CD4-positive, alpha-beta T cell treated with Interleukin-15 for 1 hour (primary cell): ENCODE data around the gene RELA.
A peak's percentile ranks its signal among the peaks of the same experiment; 100 is the strongest.
"Not testable (repeated sequence)": the region's sequence is repeated elsewhere in the genome, so short reads cannot be mapped to it uniquely, and the experiment has no call there.

Experiments used
- DNase-seq: peaks from one replicate; pipeline ENCODE4 v3.0.0-alpha.2; 2020

The RELA gene

GRCh38 chr11:65662799-65663638, at the start of gene RELA:
RELA (minus strand) TSS chr11:65662916; CDS start chr11:65662832, 84 bp downstream.
- peak; percentile 94 for DNase-seq

GRCh38 chr11:65711785-65712632, 49.3 kb upstream of the RELA start, which contains the start of gene KAT5:
KAT5 (plus strand) TSS chr11:65712252; CDS start chr11:65712268, 16 bp downstream.
- DNase-seq: peak; percentile 98

DNA sequence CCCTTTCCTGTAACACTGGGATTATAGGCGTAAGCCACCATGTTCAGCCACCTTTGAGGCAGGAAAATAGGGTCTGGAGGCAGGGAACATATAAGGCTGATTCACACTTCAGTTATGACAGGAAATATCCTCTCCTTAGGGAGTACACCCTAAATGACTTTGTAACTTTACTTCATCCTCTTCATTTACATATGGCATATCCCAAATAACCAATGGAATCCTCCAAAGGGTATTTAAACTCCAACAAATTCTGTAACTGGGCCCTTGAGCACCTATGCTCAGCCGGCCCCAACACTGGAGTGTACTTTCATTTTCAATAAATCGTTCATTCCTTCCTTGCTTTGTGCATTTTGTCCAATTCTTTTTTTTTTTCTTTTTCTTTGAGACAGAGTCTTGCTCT, 47.7 kb upstream of the RELA start:
- DNase-seq: no peak

GRCh38 chr11:65709661-65710060, 46.9 kb upstream of the RELA start:
- DNase-seq: no peak

- DNase-seq: no peak
Observed at GRCh38 chr11:65708451-65708850, 45.7 kb upstream of the RELA start.

GRCh38 chr11:65707002-65707401, 44.3 kb upstream of the RELA start:
- DNase-seq: not testable (repeated sequence)

- peak; percentile 85 for DNase-seq
Observed at GRCh38 chr11:65706303-65706763, 43.6 kb upstream of the RELA start.

DNA sequence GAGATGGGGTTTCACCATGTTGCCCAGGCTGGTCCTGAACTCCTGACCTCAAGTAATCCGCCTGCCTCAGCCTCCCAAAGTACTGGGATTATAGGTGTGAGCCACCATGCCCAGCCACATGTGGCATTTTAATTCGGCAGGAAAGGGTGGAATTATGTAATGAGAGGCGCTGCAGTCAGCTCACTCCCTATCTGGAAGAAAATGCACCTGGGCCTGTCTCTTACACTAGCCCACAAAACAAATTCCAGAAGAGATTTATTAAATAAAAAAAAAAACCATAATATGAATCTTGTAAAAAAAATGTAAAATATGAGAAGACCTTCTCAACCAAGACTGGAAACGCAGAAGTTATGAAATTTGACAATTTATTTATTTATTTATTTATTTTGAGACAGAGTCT, 41.1 kb upstream of the RELA start:
- DNase-seq: no peak

GRCh38 chr11:65701686-65702085, 39.0 kb upstream of the RELA start:
- no peak for DNase-seq

DNA sequence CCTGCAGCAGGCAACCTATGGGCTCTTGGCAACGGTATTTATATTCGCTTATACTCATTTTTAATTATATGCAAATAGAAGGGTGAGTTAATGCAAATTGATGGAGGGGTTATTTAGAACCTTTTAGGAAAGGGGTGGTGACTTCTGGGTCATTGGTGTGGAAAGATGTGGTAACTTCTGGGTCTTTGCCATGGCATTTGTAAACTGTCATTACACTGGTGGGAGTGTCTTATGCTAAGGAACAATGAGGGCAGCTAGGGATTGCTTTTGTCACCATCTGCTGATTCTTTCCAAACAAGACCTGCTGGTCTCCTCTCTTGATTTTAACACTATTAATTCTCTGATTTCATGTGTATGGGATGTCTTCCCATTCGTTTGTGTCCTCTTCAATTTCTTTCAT, 37.7 kb upstream of the RELA start:
- DNase-seq: no peak

DNA sequence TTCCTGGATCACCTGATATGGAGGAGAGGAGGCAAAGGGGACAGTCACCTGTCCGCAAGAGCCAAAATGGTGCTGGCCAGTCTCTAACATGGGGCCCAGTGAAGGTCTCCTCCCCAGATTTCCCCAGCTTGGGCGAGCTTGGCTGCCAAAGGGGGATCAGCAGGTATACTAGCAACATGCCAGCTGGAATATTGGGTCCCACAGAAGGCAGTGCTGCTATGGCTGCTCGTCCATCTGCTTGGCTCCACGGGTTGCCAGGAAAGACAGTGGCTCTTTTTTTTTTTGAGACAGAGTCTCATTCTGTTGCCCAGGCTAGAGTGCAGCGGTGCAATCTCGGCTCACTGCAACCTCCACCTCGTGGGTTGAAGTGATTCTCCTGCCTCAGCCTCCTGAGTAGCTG, 36.6 kb upstream of the RELA start:
- DNase-seq: no peak

DNA sequence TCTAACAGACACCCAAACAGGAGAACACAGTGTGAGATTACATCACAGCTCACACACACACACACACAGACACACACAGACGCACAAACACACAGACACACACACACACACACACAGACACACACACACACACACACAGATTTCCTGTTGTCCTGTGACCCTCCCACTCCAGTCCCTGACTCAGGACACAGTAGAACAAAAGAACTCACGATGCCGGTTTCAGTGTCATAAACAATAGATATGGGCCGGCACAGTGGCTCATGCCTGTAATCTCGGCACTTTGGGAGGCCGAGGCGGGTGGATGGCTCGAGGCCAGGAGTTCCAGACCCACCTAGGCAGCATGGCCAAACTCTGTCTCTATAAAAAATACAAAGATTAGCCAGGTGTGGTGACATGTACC, 35.5 kb upstream of the RELA start:
- DNase-seq: no peak

DNA sequence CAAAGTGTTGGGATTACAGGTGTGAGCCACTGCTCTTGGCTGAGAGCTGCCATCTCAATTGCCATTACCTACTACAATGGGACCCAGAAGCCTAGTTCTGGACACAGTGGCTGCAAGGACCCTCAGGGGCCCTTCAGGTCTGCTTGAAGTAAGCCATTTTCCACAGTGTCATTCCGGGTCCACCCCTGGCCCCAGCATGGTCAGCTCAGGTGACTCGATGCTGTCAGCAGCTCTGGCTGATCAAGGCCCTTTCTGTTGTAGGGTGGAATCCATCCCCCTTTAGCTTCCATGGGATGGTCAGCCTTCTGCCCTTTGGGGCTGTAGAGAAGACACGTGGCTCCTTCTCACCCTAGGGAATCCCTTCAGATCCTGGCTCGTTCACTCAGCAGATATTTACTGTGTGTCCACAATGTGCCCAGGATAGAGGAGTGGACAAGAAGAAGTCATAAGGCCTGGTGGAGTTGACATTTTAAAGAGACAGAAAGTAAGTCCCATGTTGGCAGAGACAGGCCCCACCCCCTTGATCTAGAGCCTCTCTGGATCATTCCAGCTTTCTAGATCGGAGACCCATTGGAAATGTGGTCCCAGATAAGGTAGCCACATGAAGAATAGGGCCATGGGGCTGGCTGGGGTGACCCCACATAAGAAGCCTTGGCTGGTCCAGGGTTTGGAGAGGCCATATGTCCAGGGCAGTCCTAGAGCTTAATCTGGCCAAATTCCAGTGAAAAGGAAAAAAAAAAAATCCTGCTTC, 34.3 kb upstream of the RELA start:
- no peak for DNase-seq

DNA sequence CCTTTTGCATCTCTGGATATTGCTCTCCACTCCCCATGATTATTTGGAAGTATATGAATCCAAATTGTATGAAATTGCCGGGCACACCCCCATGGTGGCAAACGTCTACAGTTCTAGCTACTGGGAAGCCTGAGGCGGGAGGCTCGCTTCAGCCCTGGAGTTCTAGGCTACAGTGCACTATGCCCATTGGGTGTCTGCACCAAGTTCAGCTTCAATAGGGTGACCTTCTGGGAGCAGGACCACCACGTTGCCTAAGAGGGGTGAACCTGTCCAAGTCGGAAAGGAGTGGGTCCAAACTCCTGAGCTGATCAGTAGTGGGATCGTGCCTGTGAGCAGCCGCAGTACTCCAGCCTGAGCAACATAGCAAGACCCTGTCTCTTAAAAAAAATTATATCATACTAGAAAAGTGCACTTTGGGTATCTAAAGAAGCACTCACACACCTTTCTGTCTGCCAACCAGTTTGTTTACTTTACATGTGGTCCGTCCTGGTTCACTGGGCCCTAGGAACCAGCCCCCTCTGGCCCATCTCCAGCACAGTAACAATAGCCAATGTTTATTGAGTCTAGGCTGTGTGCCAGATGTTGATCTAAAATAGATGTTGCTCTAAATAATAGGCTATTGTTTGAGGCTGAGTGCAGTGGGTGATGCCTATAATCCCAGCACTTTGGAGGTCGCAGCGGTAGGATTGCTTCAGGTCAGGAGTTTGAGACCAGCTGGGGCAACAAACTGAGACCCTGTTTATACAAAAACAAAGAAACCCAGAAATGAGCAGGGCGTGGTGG, 32.9 kb upstream of the RELA start:
- DNase-seq: no peak

- no peak for DNase-seq
Observed at GRCh38 chr11:65692367-65692766, 29.7 kb upstream of the RELA start.

- not testable (repeated sequence) for DNase-seq
Observed at GRCh38 chr11:65691847-65692246, 29.1 kb upstream of the RELA start.

DNA sequence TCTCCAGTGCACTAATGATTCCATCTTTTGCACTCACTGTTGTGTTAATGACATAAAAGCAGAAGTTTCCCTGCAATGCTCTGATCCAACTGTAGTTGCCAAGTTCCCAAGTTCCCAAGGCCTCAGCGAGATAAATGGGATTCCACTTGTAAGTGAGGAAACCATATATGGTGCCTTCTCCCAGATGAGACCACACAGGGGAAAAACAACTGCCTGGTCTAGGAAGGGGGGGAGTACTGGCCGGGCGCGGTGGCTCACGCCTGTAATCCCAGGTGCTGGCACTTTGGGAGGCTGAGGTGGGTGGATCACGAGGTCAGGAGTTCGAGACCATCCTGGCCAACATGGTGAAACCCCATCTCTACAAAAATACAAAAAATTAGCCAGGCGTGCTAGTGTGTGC, 23.3 kb upstream of the RELA start:
- no peak for DNase-seq

GRCh38 chr11:65683480-65683879, 20.8 kb upstream of the RELA start:
- not testable (repeated sequence) for DNase-seq

- DNase-seq: no peak
Observed at GRCh38 chr11:65680192-65680743, 17.6 kb upstream of the RELA start.

- DNase-seq: no peak
Observed at GRCh38 chr11:65672982-65673381, 10.3 kb upstream of the RELA start.

GRCh38 chr11:65672180-65672860, 9.6 kb upstream of the RELA start:
- DNase-seq: no peak
